Suprapubic skin (tissue), 4 donors: ENCODE data around the gene MANBA.
"Not testable (repeated sequence)": the region's sequence is repeated elsewhere in the genome, so short reads cannot be mapped to it uniquely, and the experiment has no call there.

Source experiments
- EP300 ChIP-seq: sonication (generic); formaldehyde crosslinking; IDR thresholded peaks from one replicate; pipeline ENCODE4 v1.6.1; 2017; ENCODE audit warnings: antibody characterized with exemption
- POLR2A ChIP-seq, 2 donors: fragments of 450-650 bp; IDR thresholded peaks; one replicate each; pipeline ENCODE4 v1.6.1; 2017; ENCODE audit warnings: antibody characterized with exemption in 2 of 2, mild to moderate bottlenecking in 2 of 2, moderate library complexity in 2 of 2
- POLR2AphosphoS5 ChIP-seq, 3 donors: sonication (generic); formaldehyde crosslinking; IDR thresholded peaks; one replicate each; pipeline ENCODE4 v1.6.1; 2017; ENCODE audit warnings: antibody characterized with exemption in 3 of 3
- TF ChIP-seq, protein P1 (sequence below), 2 donors: fragments of 200-600 bp in 1 of 2; fragments of 450-650 bp in 1 of 2; sonication (generic) in 1 of 2; IDR thresholded peaks; one replicate each; pipeline ENCODE4 v1.5.1; 2016 to 2019; ENCODE audit warnings: antibody characterized with exemption in 2 of 2, mild to moderate bottlenecking in 1 of 2, moderate library complexity in 1 of 2

DNA sequence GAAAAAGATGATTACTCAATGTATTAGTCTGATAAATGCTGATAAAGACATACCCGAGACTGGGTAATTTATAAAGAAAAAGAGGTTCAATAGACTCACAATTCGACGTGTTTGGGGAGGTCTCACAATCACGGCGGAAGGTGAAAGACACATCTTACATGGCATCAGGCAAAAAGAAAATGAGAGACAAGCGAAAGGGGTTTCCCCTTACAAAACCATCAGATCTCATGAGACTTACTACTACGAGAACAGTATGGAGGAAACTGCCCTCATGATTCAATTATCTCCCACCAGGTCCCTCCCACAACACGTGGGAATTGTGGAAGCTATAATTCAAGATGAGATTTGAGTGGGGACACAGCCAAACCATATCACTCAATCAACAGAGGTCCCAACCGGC lies 141.7 kb downstream of the MANBA start:
- TF ChIP-seq POLR2AphosphoS5 (IDR thresholded peaks at IDR 0.05); POLR2A (IDR thresholded peaks at IDR 0.05); EP300: not testable (repeated sequence)
- TF ChIP-seq, protein P1, sequence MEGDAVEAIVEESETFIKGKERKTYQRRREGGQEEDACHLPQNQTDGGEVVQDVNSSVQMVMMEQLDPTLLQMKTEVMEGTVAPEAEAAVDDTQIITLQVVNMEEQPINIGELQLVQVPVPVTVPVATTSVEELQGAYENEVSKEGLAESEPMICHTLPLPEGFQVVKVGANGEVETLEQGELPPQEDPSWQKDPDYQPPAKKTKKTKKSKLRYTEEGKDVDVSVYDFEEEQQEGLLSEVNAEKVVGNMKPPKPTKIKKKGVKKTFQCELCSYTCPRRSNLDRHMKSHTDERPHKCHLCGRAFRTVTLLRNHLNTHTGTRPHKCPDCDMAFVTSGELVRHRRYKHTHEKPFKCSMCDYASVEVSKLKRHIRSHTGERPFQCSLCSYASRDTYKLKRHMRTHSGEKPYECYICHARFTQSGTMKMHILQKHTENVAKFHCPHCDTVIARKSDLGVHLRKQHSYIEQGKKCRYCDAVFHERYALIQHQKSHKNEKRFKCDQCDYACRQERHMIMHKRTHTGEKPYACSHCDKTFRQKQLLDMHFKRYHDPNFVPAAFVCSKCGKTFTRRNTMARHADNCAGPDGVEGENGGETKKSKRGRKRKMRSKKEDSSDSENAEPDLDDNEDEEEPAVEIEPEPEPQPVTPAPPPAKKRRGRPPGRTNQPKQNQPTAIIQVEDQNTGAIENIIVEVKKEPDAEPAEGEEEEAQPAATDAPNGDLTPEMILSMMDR (IDR thresholded peaks at IDR 0.05): not testable (repeated sequence)
